Spinal cord (tissue), 10 donors: Measurements from ENCODE around the gene RAB3GAP2. TPM values are rescaled to one million over a fixed set of nuclear protein-coding genes. Genes with fewer than 3 reads are reported as not detected.

Experiments
- DNase-seq, 6 donors: peaks; one replicate each; pipeline versions ENCODE4 v3.0.0 to v3.0.0-alpha.2; 2013 to 2015; ENCODE audit warnings: low spot score in 6 of 6, low read depth in 4 of 6
- H3K27ac ChIP-seq: one replicate; pipeline ENCODE4 v1.5.1; 2013; ENCODE audit warnings: low read depth, low read length, control low read depth
- H3K27me3 ChIP-seq: one replicate; pipeline ENCODE4 v1.6.1; 2013; ENCODE audit warnings: low read length; ENCODE audit not compliant: control insufficient read depth, insufficient read depth
- H3K36me3 ChIP-seq: one replicate; pipeline ENCODE4 v1.6.1; 2013; ENCODE audit warnings: low read length; ENCODE audit not compliant: control insufficient read depth, insufficient read depth
- H3K4me1 ChIP-seq: one replicate; pipeline ENCODE4 v1.6.1; 2013; ENCODE audit warnings: low read length; ENCODE audit not compliant: control insufficient read depth, insufficient read depth
- H3K4me3 ChIP-seq: one replicate; pipeline ENCODE4 v1.5.1; 2013; ENCODE audit warnings: low read depth, low read length, control low read depth
- H3K9me3 ChIP-seq: one replicate; pipeline ENCODE4 v1.6.1; 2013; ENCODE audit warnings: low read length; ENCODE audit not compliant: control insufficient read depth, insufficient read depth
- WGBS: methylation state at CpG from one replicate; pipeline ENCODE4 v1.1.5; 2013; ENCODE audit warnings: missing lambda C conversion rate; ENCODE audit not compliant: insufficient coverage; 5-methylcytosine and 5-hydroxymethylcytosine counted together
- polyA plus RNA-seq, 2 donors: library from polyadenylated mRNA; unstranded; fragments of 120-200 nt; gene quantifications; one replicate each; pipeline ENCODE4 v1.2.1, GENCODE V29; 2013; ENCODE audit not compliant: insufficient read length in 2 of 2
- total RNA-seq, 2 donors: library from RNA; depleted of rRNA in 1 of 2; stranded (reverse); fragments of 120-200 nt in 1 of 2; fragments of >200 nt in 1 of 2; gene quantifications; one replicate each; pipeline versions ENCODE4 v1.2.3 to v1.2.4, GENCODE V29; 2013 to 2014
- donor health status: healthy.

RAB3GAP2 gene
- total and polyA plus RNA-seq, 4 donors, result 23.2 to 45.3 (median 29.4) TPM

- Histone ChIP-seq H3K4me3 (no peak overlapping the region), H3K27me3 (no peaks in the 10 kb centered on the region), H3K9me3 (no peaks in the 10 kb centered on the region), H3K4me1 (no peaks in the 10 kb centered on the region), H3K27ac (no peak overlapping the region), H3K36me3 (peaks cover 22% of the 10 kb centered on the region)
- WGBS, result 100% methylated on average over 1 of the region's 5 CpGs
- no peak for DNase-seq
These were observed 128.2 kb downstream of the RAB3GAP2 start for GRCh38 chr1:220144051-220144450.

DNA sequence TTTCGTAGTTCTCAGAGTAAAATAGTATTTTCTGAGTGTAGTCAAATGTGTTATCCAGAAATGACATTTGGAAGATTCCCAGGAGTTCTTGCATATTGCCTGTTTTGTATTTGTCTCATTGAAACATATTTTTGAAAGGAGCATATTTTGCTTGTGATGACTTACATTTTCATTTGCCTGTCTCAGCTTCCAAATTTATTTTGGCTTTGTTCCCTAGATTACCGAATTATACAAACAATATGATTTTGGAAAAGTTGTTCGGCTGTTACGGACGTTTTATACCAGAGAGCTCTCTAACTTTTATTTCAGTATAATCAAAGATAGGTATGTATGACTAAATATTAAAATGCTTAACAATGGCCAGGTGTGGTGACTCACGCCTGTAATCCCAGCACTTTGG lies 132.3 kb downstream of the RAB3GAP2 start:
- Histone ChIP-seq H3K9me3 (no peaks in the 10 kb centered on the region), H3K4me3 (no peak overlapping the region), H3K36me3 (peaks cover 25% of the 10 kb centered on the region)

DNA sequence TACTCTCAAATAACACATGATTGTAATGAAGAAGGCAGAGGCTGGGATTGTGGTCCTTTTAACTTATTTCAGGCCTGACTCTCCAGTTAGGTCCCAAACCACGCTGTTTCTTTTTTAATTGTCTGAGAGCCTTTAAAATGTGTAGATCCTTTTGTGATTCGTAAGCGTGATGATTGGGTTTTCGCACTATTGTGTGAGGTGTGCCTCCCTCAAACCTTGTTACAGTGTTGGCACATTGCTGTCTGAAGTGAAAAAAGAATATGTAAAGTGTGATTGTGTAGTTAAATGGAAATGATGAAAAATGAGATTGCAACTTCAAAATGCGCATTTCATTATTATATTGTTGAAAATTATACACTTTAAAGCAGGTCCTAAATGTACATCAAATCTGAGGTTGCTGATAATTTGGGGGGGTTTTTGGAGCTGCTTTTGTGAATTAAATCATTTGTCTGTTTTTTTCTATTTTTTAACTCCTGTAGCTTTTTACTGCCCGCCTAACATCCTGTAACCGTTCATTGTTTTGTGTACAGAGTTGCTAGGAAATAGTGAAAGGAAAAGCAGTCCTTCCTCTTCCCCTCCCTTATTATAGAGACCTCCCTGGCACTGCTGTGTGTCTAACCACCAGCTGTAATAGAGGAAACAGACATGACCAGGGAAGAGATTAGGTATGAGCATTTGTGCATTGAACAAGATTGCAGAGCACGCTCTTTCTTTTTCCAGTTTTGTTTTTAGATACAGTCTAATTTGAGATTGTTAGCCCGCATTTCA lies 135.1 kb downstream of the RAB3GAP2 start:
- Histone ChIP-seq H3K27me3 (no peaks in the 10 kb centered on the region), H3K9me3 (no peaks in the 10 kb centered on the region), H3K36me3 (peaks cover 29% of the 10 kb centered on the region), H3K4me3 (no peak overlapping the region), H3K4me1 (no peaks in the 10 kb centered on the region), H3K27ac (no peak overlapping the region)
- 64% methylated on average over 2 of the region's 9 CpGs for WGBS
- peak in 2 of 6 donors; percentile 28 to 40 for DNase-seq

More for the DNA sequence above, 132.3 kb downstream of the RAB3GAP2 start:
- no peak for DNase-seq
- Histone ChIP-seq H3K4me1 (no peaks in the 10 kb centered on the region), H3K27me3 (no peaks in the 10 kb centered on the region), H3K27ac (no peak overlapping the region)
- WGBS, result 100% methylated on average over 1 of the region's 6 CpGs

DNA sequence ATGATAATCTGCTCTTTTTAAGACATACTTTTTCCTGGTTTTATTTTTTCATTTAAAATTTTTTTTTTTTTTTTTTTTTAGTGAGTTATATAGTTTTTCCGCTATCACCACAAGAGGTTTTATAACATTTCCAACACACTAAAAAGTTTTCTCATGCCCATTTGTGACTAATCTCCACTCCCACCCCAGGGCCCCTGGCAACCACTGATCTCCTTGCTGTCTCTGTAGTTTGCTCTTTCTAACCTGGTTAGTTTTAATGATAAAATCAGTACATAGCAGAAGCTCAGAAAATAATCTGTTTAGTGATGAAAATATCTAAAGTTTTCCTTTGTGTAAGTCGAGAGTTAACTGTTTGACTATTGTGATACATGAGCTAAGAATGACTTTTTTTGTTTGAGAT lies 136.5 kb downstream of the RAB3GAP2 start:
- no peak overlapping the region for H3K4me3 ChIP-seq
- 83% methylated on average over 1 of the region's 2 CpGs for WGBS
- no peak for DNase-seq

GRCh38 chr1:220129479-220130210 lies 142.6 kb downstream of the RAB3GAP2 start:
- DNase-seq, result no peak
- no peaks in the 10 kb centered on the region for H3K4me1 ChIP-seq
- no peak overlapping the region for H3K4me3 ChIP-seq
- H3K9me3 ChIP-seq, result no peaks in the 10 kb centered on the region
- H3K27me3 ChIP-seq, result no peaks in the 10 kb centered on the region
- no peak overlapping the region for H3K27ac ChIP-seq
- peaks cover 5% of the 10 kb centered on the region for H3K36me3 ChIP-seq

More for the DNA sequence above, 136.5 kb downstream of the RAB3GAP2 start:
- Histone ChIP-seq H3K9me3 (no peaks in the 10 kb centered on the region), H3K27me3 (no peaks in the 10 kb centered on the region), H3K27ac (no peak overlapping the region), H3K36me3 (peaks cover 26% of the 10 kb centered on the region), H3K4me1 (no peaks in the 10 kb centered on the region)

DNA sequence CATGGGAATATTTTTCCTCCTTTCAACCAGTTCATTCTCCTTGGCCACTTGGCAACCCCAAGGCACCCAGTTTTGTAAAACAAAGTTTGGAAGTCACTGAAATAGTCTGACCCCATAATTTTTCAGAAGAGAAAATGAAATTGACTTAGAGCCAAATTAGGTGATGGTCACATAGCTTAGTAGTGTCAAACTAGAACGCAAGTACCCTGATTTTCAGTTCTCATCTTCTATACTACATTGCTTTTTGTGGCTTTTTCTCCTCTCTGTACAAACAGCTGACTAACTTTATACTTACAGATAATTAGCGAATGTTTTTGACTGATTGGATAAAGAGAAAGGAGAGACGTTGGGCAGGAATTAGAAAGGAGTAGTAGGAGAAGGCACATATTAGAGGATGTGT lies 145.2 kb downstream of the RAB3GAP2 start:
- H3K36me3 ChIP-seq, result peaks cover 3% of the 10 kb centered on the region
- no peaks in the 10 kb centered on the region for H3K9me3 ChIP-seq
- H3K27me3 ChIP-seq, result no peaks in the 10 kb centered on the region
- H3K4me3 ChIP-seq, result no peak overlapping the region
- WGBS, result 88% methylated on average over 1 of the region's 3 CpGs
- no peaks in the 10 kb centered on the region for H3K4me1 ChIP-seq
- DNase-seq, result no peak
- H3K27ac ChIP-seq, result no peak overlapping the region

DNA sequence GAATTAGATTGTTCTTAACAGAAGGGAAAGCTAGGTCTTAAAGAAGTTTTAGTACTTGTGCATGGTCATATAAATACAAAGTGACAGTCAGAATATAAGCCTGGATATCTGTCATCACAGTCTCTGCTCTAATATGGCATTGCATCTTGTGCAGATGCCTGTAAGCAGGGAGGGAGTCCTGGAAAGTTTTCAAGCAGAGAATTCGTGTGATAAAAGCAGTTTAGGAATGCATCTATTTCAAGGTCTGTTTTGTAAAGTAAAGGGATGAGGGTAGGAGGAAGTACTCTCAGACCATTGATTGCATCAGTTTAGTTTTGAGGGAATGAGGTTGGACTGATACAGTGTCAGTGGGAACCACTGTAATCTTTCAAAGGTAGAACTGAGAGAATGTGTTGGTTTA lies 147.7 kb downstream of the RAB3GAP2 start:
- no peak for DNase-seq
- Histone ChIP-seq H3K27me3 (no peaks in the 10 kb centered on the region), H3K4me3 (no peak overlapping the region), H3K9me3 (no peaks in the 10 kb centered on the region), H3K4me1 (no peaks in the 10 kb centered on the region), H3K36me3 (peaks cover 7% of the 10 kb centered on the region), H3K27ac (no peak overlapping the region)
- WGBS, result 25% methylated on average over 1 of the region's 1 CpG

DNA sequence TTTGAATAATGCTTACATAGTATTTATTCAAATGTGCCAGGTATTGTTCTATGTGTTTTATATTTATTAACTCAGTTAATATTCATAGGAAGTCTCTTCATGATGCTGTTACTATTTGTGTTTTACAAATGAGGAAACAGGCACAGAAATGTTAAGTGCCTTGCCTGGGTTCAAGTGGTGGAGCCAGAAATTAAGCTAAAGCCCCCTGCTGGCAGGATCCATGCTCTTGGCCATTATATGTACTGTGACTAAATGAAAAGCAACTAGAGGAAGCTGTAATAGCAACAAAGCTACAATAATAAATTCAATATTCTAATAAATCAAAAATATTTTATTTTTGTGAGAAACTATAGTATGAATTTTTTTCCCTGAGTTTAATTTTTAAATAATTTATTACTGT lies 148.4 kb downstream of the RAB3GAP2 start:
- H3K4me3 ChIP-seq, result no peak overlapping the region
- H3K9me3 ChIP-seq, result no peaks in the 10 kb centered on the region
- no peaks in the 10 kb centered on the region for H3K4me1 ChIP-seq
- no peak overlapping the region for H3K27ac ChIP-seq
- H3K27me3 ChIP-seq, result no peaks in the 10 kb centered on the region
- DNase-seq, result peak in 1 of 6 donors; percentile 17
- peaks cover 7% of the 10 kb centered on the region for H3K36me3 ChIP-seq

- Histone ChIP-seq H3K36me3 (peaks cover 7% of the 10 kb centered on the region), H3K27ac (no peak overlapping the region), H3K9me3 (no peaks in the 10 kb centered on the region), H3K4me3 (no peak overlapping the region), H3K4me1 (no peaks in the 10 kb centered on the region), H3K27me3 (no peaks in the 10 kb centered on the region)
- no peak for DNase-seq
These were observed 149.2 kb downstream of the RAB3GAP2 start for GRCh38 chr1:220123066-220123465.
